HG02763 (cell line): ENCODE data around the gene UCN.

Source experiments
- ATAC-seq: cut with Tn5 transposase; IDR thresholded peaks from one replicate; pipeline ENCODE4 v1.9.1; 2021; ENCODE audit warnings: mild to moderate bottlenecking, moderate library complexity; ENCODE audit not compliant: unreplicated experiment

Gene UCN

DNA sequence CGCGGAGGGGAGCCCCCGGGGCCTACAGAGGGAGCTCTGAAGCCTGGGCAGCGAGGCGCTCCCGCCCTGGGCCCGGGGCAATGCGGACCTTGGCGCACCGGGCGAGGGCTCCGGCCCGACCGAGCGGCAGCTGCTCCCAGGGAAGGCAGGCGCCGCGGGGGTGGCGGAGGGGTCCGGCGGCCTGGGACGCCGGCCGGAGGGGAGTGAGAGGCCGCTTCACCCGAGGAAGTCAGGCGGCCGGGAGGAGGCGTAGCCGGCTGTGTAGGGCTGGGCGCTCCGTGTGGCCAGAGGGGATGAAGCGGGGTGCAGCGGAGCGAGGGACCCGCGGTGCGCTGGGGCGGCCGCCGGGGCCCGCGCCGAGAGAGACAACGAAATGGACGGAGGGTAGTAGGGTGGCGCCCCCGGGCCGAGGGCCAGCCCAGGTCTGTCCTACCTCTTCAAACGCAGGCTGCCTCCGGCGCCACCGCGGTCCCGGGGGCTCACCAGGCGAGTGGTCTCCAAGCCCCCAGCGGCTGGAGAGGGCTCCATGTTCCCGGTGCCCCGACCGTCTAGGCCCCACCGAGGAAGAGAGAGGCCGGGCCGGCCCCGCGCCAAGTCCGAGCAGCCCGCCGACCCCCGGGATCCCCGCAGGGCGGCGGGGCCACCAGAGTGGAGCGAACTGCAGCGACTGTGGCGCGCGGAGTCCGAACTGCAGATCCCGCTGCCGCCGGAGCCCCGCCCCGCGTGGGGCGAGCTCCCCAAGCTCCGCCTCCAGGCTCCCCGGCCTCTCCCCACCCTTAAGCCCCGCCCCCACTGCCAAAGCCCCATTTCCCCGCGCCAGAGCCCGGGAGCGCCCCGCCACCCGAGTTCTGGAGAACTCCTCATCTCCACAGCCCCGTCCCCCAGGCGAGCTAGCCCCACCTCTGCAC is 45.6 kb downstream of the UCN start, which contains the start of gene SLC30A3:
Gene SLC30A3, minus strand, starts transcription at position 669 of the 908 bp plus-strand sequence. Its CDS starts 141 bp downstream, at position 528.
- ATAC-seq, result no peak

DNA sequence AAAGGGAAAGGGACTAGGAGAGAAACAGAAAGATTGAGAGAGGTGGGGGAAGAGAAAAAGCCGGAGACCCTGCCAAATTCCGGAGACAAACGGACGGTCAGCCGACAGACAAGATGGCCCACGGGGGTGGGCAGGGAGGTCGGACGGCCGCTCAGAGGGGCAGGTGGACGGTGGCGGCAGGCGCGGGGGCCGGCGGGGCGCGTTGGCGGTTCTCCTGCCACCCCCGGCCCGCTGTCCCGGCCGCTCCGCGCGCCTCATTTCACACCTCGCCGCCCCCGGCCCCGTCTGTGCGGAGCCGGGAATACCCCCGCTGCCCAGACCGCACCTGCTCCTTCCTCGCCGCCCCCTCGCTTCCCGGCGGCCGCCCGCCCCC is 46.3 kb downstream of the UCN start:
- no peak for ATAC-seq

DNA sequence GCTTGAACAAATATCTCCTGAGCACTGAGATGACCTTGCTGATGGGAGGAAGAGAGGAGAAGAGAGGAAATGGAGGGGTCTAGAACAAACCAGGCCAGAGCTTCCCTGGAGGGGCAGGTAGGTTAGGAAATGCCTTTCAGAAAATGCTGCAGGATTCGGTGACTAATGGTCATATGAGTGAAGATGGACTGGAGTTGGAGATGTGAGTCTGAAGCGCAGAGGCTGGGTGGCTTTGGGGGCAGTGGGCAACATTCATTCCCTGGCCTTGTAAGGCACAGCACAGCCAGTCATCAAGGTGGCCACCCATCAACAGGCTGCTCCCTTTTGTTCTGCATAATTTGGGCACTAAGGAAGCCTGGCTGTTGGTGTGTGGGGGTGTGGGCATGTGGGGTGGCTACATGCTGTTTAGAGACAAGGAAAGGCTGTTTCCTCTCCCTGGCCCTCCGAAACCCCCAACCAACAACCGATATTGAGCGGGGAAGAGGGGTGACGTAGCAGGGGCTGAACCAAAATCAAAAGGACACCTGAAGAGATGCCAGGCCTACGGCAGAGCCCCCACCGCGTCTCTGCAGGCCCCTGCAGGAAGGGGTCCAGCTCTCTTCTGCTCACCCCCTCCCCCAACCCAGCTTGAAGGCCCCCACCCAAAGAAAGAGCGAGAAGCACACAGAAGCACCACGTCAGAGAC is 46.9 kb downstream of the UCN start:
- ATAC-seq, result no peak

DNA sequence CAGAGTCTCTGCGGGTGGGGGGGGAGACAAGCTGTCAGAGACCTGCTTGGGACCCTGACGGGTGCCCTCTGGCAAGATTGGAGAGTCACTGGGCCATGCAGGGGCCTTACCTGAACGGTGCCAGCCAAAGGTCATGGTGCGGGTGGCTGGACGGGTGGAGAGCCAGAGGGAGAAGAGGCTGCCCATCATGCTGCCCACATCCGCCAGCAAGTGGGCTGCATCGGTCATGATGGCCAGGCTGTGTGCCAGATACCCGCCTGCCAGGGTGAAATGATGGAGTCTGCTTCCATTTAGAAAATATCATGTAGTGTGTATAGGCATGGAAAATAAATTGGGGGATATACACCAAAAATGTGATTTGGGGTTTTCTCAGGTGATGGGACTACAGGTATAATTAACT is 50.2 kb downstream of the UCN start:
- no peak for ATAC-seq
